Right ventricle myocardium superior (tissue), 1 donor: Measurements from ENCODE around the gene CCL24. TPM values are rescaled to one million over a fixed set of nuclear protein-coding genes. Genes with fewer than 3 reads are reported as not detected.
"Not testable (repeated sequence)": the region's sequence is repeated elsewhere in the genome, so short reads cannot be mapped to it uniquely, and the experiment has no call there.

Experiments
- ATAC-seq: fragments of 200-7000 bp; cut with Tn5 transposase; one replicate; pipeline ENCODE4 v1.9.1; 2020; ENCODE audit warnings: mild to moderate bottlenecking; ENCODE audit not compliant: poor library complexity
- DNase-seq: peaks from one replicate; pipeline ENCODE4 v3.0.0-alpha.2; 2020
- intact Hi-C: fragments of 100-400 bp; cut with DNase I; formaldehyde crosslinking; loops from one replicate; pipeline ENCODE4 v1.11.2; 2022
- total RNA-seq: library from RNA; stranded (reverse); fragmentation: NEBNext Ultra II Directional; extraction: Animal tissue kit (Norgen Biotek cat#: 25700); gene quantifications from one replicate; pipeline ENCODE4 v1.2.1, GENCODE V29; 2021
- donor health status: DM: no; HTN: yes; CAD: no; lungs with severe emphysema.

The CCL24 gene
- total RNA-seq, 1 donor from 2014 or later, result not detected

GRCh38 chr7:75829656-75830055 is 16.1 kb upstream of the CCL24 start:
- ATAC-seq, intact Hi-C loops, DNase-seq: not testable (repeated sequence)

DNA sequence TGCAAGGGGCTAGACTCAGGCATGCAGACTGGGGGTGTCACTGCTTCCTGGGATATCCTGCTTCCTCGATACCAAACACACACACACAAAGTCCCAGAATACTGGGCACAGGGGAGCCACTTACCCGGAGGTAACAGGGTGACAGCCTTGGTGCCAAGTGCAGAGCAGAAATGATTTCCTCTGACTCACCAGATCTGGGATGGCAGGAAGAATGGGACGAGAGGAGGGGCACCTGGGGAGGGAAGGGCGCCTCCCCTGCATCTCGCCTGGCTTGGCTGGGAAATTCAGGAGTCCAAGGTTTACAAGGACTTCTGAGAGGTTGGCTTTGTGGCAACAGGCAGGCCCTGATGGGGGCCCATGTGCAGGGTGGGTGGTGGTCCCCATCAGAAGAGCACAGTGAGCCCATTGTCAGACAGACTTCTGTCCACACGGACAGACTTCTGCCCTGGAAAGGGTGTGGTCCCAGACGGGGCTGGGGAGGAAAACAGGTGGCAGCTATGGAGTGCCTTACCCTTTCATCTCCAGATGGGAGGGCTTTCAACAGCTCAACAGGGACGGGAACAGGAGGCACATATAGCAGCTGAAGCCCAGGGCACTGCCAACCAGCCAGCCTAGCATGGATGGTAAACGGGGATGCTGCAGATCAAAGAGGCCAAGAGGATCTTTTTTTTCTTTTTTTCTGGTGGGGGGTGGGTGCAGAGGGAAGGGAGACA is 9.7 kb upstream of the CCL24 start:
- ATAC-seq, result no peak

GRCh38 chr7:75820688-75821087 is 7.1 kb upstream of the CCL24 start:
- no peak for ATAC-seq
- intact Hi-C loops, result no loop called here
- no peak for DNase-seq

More for the DNA sequence above, 9.7 kb upstream of the CCL24 start:
- intact Hi-C loops, result no loop called here
- DNase-seq, result no peak

GRCh38 chr7:75819711-75820110 is 6.1 kb upstream of the CCL24 start:
- ATAC-seq (no peak), DNase-seq (no peak)
- intact Hi-C loops, result no loop called here

- intact Hi-C loops, result no loop called here
- ATAC-seq (no peak), DNase-seq (no peak)
Measured at GRCh38 chr7:75818472-75818871, 4.9 kb upstream of the CCL24 start.

GRCh38 chr7:75817116-75817515 is 3.5 kb upstream of the CCL24 start:
- DNase-seq (no peak), ATAC-seq (no peak)
- intact Hi-C loops, result no loop called here

GRCh38 chr7:75815418-75816064 is 1.9 kb upstream of the CCL24 start:
- intact Hi-C loops, result no loop called here
- DNase-seq (no peak), ATAC-seq (no peak)

- intact Hi-C loops, result no loop called here
- DNase-seq, result no peak
- ATAC-seq, result no peak
Measured at GRCh38 chr7:75814407-75814947, 871 bp upstream of the CCL24 start.

DNA sequence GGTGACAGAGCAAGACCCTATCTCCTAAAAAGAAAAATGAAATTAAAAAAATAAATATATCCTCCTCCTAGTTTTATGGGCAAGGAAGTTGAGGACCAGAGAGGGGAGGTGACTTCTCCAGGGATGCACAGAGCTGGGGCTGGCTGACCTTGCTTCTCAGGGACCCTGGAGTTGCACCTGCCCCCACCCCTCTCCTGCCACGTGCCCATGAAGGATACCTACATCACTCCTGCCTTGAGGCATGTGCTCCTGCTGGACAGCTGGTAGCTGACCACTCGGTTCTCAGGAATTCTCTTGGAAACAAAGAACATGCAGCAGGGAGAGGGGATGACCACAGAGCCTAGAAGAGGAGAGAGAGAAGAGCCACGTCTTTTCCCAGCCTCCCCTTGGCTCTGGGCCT is 522 bp downstream of the CCL24 start:
- ATAC-seq (no peak), DNase-seq (no peak)
- intact Hi-C loops, result no loop called here

GRCh38 chr7:75811894-75812678 is 1.5 kb downstream of the CCL24 start:
- intact Hi-C loops, result no loop called here
- no peak for ATAC-seq
- no peak for DNase-seq

DNA sequence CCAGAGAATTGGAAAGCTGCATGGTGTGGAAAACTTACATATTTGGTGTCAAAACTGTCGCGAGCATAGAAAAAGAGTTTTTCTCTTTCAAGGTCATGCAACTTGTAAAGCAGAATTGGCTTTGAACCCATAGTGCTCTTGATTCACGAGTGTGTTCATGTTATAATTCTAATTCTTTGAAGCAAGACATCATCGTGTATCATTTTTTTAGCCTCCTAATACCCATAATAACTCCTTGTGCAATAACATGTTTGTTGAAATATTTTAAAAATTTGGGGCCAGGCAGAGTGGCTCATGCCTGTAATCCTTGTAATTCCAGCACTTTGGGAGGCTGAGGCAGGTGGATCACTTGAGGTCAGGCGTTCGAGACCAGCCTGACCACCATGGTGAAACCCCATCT is 4.2 kb downstream of the CCL24 start:
- ATAC-seq, result no peak

DNA sequence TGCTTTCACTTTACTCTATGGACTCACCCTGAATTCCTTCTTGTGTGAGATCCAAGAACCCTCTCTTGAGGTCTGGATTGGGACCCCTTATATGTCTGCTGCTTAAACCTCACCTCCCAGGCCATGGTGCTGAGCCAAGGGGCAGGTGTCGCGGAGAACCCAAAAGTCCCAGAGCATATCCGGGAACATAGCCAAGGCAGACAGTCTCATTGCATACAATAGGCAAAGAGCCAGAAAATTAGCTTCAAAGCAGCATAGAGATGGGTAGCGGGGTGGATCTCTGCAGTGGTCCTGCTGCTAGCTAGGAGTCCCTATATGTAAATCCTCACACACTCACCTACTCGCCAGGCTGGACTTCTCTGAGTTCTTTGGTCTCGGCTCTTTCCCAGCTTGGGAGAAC is 5.5 kb downstream of the CCL24 start:
- no peak for DNase-seq
- intact Hi-C loops, result no loop called here
- no peak for ATAC-seq

More for the DNA sequence above, 4.2 kb downstream of the CCL24 start:
- DNase-seq, result no peak
- intact Hi-C loops, result no loop called here

DNA sequence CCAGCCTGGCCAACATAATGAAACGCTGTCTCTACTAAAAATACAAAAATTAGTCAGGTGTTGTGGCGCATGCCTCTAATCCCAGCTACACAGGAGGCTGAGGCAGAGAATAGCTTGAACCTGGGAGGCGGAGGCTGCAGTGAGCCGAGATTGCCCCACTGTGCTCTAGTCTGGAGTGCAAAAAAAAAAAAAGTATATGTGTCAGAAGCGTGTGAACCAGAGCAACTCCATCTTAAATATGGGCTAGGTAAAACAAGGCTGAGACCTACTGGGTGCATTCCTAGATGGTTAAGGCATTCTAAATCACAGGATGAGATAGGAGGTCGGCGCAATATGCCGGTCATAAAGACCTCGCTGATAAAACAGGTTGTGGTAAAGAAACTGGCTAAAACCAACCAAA is 6.2 kb downstream of the CCL24 start:
- ATAC-seq (no peak), DNase-seq (no peak)
- intact Hi-C loops, result no loop called here

DNA sequence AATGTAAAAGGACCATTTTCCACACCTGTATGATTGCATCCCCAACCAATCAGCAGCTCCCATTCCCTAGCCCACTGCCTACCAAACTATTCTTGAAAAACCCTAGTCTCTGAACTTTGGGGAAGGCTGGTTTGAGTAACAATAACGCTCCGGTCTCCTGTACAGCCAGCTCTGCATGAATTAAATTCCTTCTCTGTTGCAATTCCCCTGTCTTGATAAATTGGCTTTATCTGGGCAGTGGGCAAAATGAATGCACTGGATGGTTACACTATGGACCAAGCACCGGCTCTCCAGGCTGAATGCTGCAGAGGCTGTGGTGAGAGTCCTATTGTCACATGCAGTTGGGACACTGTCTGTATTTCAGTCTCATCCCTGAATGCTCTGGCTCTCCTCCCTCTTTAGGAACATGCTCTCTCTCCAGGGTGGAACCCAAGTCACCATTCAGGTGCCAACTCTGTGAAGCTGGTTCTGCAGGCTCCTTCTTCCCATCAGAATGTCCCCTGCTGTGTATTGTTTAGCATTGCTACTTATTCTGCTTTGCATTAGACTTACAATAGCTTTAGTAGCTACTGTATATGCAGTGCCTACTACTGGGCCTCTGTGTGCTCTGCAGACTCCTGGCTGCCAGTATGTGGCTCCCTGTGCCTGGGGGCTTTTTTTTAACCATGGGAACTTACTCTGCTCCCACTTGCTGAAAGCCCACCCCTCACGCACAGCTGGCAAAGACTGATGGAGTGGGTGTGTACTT is 6.9 kb downstream of the CCL24 start:
- ATAC-seq, result no peak
- no peak for DNase-seq
- intact Hi-C loops, result no loop called here

DNA sequence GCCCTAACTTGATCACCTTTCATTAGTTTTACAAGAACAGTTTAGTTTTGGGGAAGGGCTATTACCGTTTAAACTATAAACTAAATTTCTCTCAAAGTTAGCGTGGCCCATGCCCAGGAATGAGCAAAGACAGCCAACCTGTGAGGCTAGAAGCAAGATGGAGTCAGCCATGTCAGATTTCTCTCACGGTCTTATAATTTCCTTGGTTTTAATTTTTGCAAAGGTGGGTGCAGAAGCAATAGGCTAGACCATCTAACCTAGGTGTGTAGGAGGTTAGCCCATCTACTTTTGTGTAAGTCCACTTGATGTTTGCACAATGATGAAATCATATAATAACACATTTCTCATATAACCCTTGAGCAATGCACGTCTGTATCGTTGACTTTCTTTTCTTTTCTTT is 8.9 kb downstream of the CCL24 start:
- intact Hi-C loops, result no loop called here
- no peak for ATAC-seq
- DNase-seq, result no peak

GRCh38 chr7:75804004-75804403 is 9.6 kb downstream of the CCL24 start:
- intact Hi-C loops, result no loop called here
- ATAC-seq, result no peak

GRCh38 chr7:75802552-75802821 is 11.1 kb downstream of the CCL24 start:
- no peak for ATAC-seq
- intact Hi-C loops, result no loop called here
- DNase-seq, result no peak

More at GRCh38 chr7:75804004-75804403, 9.6 kb downstream of the CCL24 start:
- no peak for DNase-seq

- ATAC-seq (no peak), DNase-seq (no peak)
- intact Hi-C loops, result no loop called here
Measured at GRCh38 chr7:75798770-75799169, 14.8 kb downstream of the CCL24 start.

- no peak for ATAC-seq
- intact Hi-C loops, result no loop called here
- DNase-seq, result no peak
Measured at GRCh38 chr7:75796420-75796819, 17.2 kb downstream of the CCL24 start.
